HG03103 (cell line): ENCODE results near the gene RAN.
A peak's percentile ranks its signal among the peaks of the same experiment; 100 is the strongest.
"Not testable (repeated sequence)": the region's sequence is repeated elsewhere in the genome, so short reads cannot be mapped to it uniquely, and the experiment has no call there.

ENCODE experiments used
- ATAC-seq: cut with Tn5 transposase; IDR thresholded peaks from one replicate; pipeline ENCODE4 v1.9.1; 2021; ENCODE audit warnings: low read depth; ENCODE audit not compliant: unreplicated experiment

Gene RAN

GRCh38 chr12:130877333-130877732 lies 5.5 kb downstream of the RAN start:
- no peak for ATAC-seq

GRCh38 chr12:130878193-130879185 lies 6.6 kb downstream of the RAN start:
- no peak for ATAC-seq

- ATAC-seq: peak; percentile 76
Observed at GRCh38 chr12:130879212-130879686, 7.4 kb downstream of the RAN start.

- no peak for ATAC-seq
Observed at GRCh38 chr12:130879781-130880389, 8.0 kb downstream of the RAN start.

GRCh38 chr12:130880411-130880885 lies 8.6 kb downstream of the RAN start:
- ATAC-seq: peak; percentile 52

- no peak for ATAC-seq
Observed at GRCh38 chr12:130881046-130881445, 9.2 kb downstream of the RAN start.

GRCh38 chr12:130881548-130881947 lies 9.7 kb downstream of the RAN start:
- ATAC-seq: no peak

GRCh38 chr12:130887190-130887589 lies 15.3 kb downstream of the RAN start:
- ATAC-seq: not testable (repeated sequence)

- ATAC-seq: no peak
Observed at GRCh38 chr12:130904064-130904463, 32.2 kb downstream of the RAN start.

- not testable (repeated sequence) for ATAC-seq
Observed at GRCh38 chr12:130904936-130905455, 33.1 kb downstream of the RAN start.

- ATAC-seq: no peak
Observed at GRCh38 chr12:130909111-130909510, 37.2 kb downstream of the RAN start.

- no peak for ATAC-seq
Observed at GRCh38 chr12:130911193-130911592, 39.3 kb downstream of the RAN start.

- ATAC-seq: no peak
Observed at GRCh38 chr12:130911933-130912332, 40.1 kb downstream of the RAN start.

- no peak for ATAC-seq
Observed at GRCh38 chr12:130916241-130916911, 44.5 kb downstream of the RAN start.

GRCh38 chr12:130917607-130918006 lies 45.7 kb downstream of the RAN start:
- no peak for ATAC-seq

GRCh38 chr12:130919086-130919485 lies 47.2 kb downstream of the RAN start:
- no peak for ATAC-seq

GRCh38 chr12:130920119-130920703 lies 48.3 kb downstream of the RAN start:
- no peak for ATAC-seq

GRCh38 chr12:130920723-130921381 lies 49.0 kb downstream of the RAN start:
- ATAC-seq: no peak

- no peak for ATAC-seq
Observed at GRCh38 chr12:130922511-130922953, 50.7 kb downstream of the RAN start.
